Measurements from ENCODE around the gene CERS2. TPM values are rescaled to one million over a fixed set of nuclear protein-coding genes. Genes with fewer than 3 reads are reported as not detected.
"Not testable (repeated sequence)": the region's sequence is repeated elsewhere in the genome, so short reads cannot be mapped to it uniquely, and the experiment has no call there.

The CERS2 gene
- total and polyA plus RNA-seq, 11 donors: 51.7 to 113 (median 76.1) TPM

DNA sequence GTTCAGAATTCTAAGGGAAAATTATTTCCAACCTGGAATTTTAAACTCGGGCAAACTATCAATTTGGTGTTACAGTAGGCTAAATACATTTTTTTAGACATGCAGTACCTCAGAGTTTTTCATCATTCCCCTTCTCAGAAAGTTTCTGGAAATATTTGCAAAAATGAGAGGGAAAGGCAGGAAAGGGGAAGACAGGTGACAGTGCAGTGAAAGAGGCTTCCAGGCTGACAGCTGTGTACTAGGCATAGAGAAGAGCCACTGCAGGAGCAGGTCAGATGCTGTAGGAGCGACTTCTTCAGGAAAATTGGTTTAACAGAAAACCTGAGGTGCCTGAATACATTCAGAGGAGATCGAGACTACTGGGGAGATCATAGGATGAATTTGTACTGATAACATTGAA lies 19.9 kb downstream of the CERS2 start:
- intact Hi-C loops (cut with DNase I): no loop called here
- no peak for DNase-seq
- Histone ChIP-seq H3K27ac (no peak overlapping the region), H3K4me3 (no peak overlapping the region), H3K36me3 (peaks cover 3 to 100% (median 99%) of the 10 kb centered on the region in 9 donors), H3K27me3 (no peaks in the 10 kb centered on the region), H3K4me1 (no peaks in the 10 kb centered on the region), H3K9me3 (no peaks in the 10 kb centered on the region)
- TF ChIP-seq POLR2A (IDR thresholded peaks at IDR 0.05) (no peak), CTCF (IDR thresholded peaks at IDR 0.05) (no peak)
- no peak for ATAC-seq
- WGBS, 4 donors: 92 to 94% (median 93%) methylated on average over 3 of the region's 3 CpGs

- no peaks in the 10 kb centered on the region for H3K4me1 ChIP-seq
- ATAC-seq (no peak), DNase-seq (no peak)
- no peaks in the 10 kb centered on the region for H3K27me3 ChIP-seq
- H3K9me3 ChIP-seq: no peaks in the 10 kb centered on the region
- H3K36me3 ChIP-seq: peaks cover 0 to 100% (median 99%) of the 10 kb centered on the region in 9 donors
- intact Hi-C loops (cut with DNase I): loop anchor here in 1 of 10 donors (5.0 kb wide), 1 partner anchor 118 kb away; no protein-coding TSS in a partner anchor
- TF ChIP-seq CTCF (IDR thresholded peaks at IDR 0.05) (no peak), POLR2A (IDR thresholded peaks at IDR 0.05) (no peak)
- no peak overlapping the region for H3K27ac ChIP-seq
- WGBS, 4 donors: 75 to 86% (median 80%) methylated on average over 5 of the region's 5 CpGs
- no peak overlapping the region for H3K4me3 ChIP-seq
Measured at GRCh38 chr1:150944856-150945255, 29.8 kb downstream of the CERS2 start.

GRCh38 chr1:150931773-150932172 lies 42.9 kb downstream of the CERS2 start:
- intact Hi-C loops (cut with DNase I): loop anchor here in 1 of 10 donors (5.0 kb wide), 1 partner anchor 36 kb away; no protein-coding TSS in a partner anchor
- Histone ChIP-seq H3K4me3 (no peak overlapping the region), H3K4me1 (peaks cover 0 to 26% (median 8%) of the 10 kb centered on the region in 12 donors), H3K27me3 (no peaks in the 10 kb centered on the region), H3K36me3 (peaks cover 0 to 94% (median 81%) of the 10 kb centered on the region in 9 donors), H3K9me3 (peaks cover 0 to 22% (median 3%) of the 10 kb centered on the region in 12 donors), H3K27ac (no peak overlapping the region)
- no peak for DNase-seq
- 97 to 100% (median 98%) methylated on average over 1 of the region's 1 CpG for WGBS, 4 donors
- no peak for ATAC-seq
- TF ChIP-seq CTCF (IDR thresholded peaks at IDR 0.05): no peak
- no peak for TF ChIP-seq POLR2A (IDR thresholded peaks at IDR 0.05)

- H3K9me3 ChIP-seq: peaks cover 0 to 22% (median 3%) of the 10 kb centered on the region in 12 donors
- not testable (repeated sequence) for DNase-seq, H3K4me3 ChIP-seq, H3K27me3 ChIP-seq, H3K27ac ChIP-seq, ATAC-seq
- WGBS, 4 donors: 92 to 99% (median 94%) methylated on average over 6 of the region's 6 CpGs
- H3K36me3 ChIP-seq: peaks cover 0 to 64% (median 58%) of the 10 kb centered on the region in 9 donors
- H3K4me1 ChIP-seq: peaks cover 0 to 23% (median 10%) of the 10 kb centered on the region in 12 donors
- intact Hi-C loops (cut with DNase I): loop anchor here in 6 of 10 donors (5.0 to 10.0 kb wide), 5 partner anchors 41 to 366 kb away; partner anchors contain the start of genes ARNT (in 3 of the 6), CERS2 (in 3 of the 6) and CTXND2 (in 1 of the 6)
Measured at GRCh38 chr1:150928775-150929174, 45.9 kb downstream of the CERS2 start.

Data from heart left ventricle (tissue), 16 donors.